ENCODE data around the gene NRARP.
"Not testable (repeated sequence)": the region's sequence is repeated elsewhere in the genome, so short reads cannot be mapped to it uniquely, and the experiment has no call there.

Gene NRARP

GRCh38 chr9:137302118-137302448, at the start of gene NRARP:
NRARP (minus strand) TSS chr9:137302271; CDS start chr9:137301928, 343 bp downstream.
- peak; percentile 33 to 80 for DNase-seq

GRCh38 chr9:137350696-137351584, 48.9 kb upstream of the NRARP start:
- DNase-seq: no peak

- no peak for DNase-seq
Observed at GRCh38 chr9:137349471-137350033, 47.5 kb upstream of the NRARP start.

- no peak for DNase-seq
Observed at GRCh38 chr9:137348769-137349470, 46.8 kb upstream of the NRARP start.

GRCh38 chr9:137347928-137348327, 45.9 kb upstream of the NRARP start:
- DNase-seq: no peak

- no peak for DNase-seq
Observed at GRCh38 chr9:137342482-137342881, 40.4 kb upstream of the NRARP start.

- no peak for DNase-seq
Observed at GRCh38 chr9:137341227-137341626, 39.2 kb upstream of the NRARP start.

GRCh38 chr9:137339908-137340462, 37.9 kb upstream of the NRARP start:
- not testable (repeated sequence) for DNase-seq

- DNase-seq: no peak
Observed at GRCh38 chr9:137339045-137339907, 37.2 kb upstream of the NRARP start.

- DNase-seq: no peak
Observed at GRCh38 chr9:137336735-137337134, 34.7 kb upstream of the NRARP start.

- DNase-seq: no peak
Observed at GRCh38 chr9:137333016-137333671, 31.1 kb upstream of the NRARP start.

GRCh38 chr9:137331929-137332328, 29.9 kb upstream of the NRARP start:
- DNase-seq: no peak

- no peak for DNase-seq
Observed at GRCh38 chr9:137330689-137331088, 28.6 kb upstream of the NRARP start.

- not testable (repeated sequence) for DNase-seq
Observed at GRCh38 chr9:137329590-137329989, 27.5 kb upstream of the NRARP start.

- DNase-seq: not testable (repeated sequence)
Observed at GRCh38 chr9:137327641-137328550, 25.8 kb upstream of the NRARP start.

GRCh38 chr9:137326445-137327065, 24.5 kb upstream of the NRARP start:
- DNase-seq: no peak

GRCh38 chr9:137325799-137326198, 23.7 kb upstream of the NRARP start:
- DNase-seq: no peak

- no peak for DNase-seq
Observed at GRCh38 chr9:137325124-137325523, 23.1 kb upstream of the NRARP start.

GRCh38 chr9:137323531-137324331, 21.7 kb upstream of the NRARP start:
- DNase-seq: no peak
